ENCODE measurements around the gene DAPK1.

- no peak for TF ChIP-seq EZH2phosphoT487 (IDR thresholded peaks at IDR 0.05; ENCODE audit: low read depth, severe bottlenecking, unreplicated experiment)
- TF ChIP-seq, protein P1, sequence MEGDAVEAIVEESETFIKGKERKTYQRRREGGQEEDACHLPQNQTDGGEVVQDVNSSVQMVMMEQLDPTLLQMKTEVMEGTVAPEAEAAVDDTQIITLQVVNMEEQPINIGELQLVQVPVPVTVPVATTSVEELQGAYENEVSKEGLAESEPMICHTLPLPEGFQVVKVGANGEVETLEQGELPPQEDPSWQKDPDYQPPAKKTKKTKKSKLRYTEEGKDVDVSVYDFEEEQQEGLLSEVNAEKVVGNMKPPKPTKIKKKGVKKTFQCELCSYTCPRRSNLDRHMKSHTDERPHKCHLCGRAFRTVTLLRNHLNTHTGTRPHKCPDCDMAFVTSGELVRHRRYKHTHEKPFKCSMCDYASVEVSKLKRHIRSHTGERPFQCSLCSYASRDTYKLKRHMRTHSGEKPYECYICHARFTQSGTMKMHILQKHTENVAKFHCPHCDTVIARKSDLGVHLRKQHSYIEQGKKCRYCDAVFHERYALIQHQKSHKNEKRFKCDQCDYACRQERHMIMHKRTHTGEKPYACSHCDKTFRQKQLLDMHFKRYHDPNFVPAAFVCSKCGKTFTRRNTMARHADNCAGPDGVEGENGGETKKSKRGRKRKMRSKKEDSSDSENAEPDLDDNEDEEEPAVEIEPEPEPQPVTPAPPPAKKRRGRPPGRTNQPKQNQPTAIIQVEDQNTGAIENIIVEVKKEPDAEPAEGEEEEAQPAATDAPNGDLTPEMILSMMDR (IDR thresholded peaks at IDR 0.05; ENCODE audit: poor library complexity): no peak
- TF ChIP-seq EZH2 (IDR thresholded peaks at IDR 0.05; ENCODE audit: borderline replicate concordance): no peak
Measured at GRCh38 chr9:87500491-87501270, 3.0 kb downstream of the DAPK1 start.
